Astrocyte (in vitro differentiated cells and primary cell): Measurements from ENCODE around the gene CLDN2. TPM values are rescaled to one million over a fixed set of nuclear protein-coding genes. Genes with fewer than 3 reads are reported as not detected.

Source experiments
- DNase-seq: peaks from one replicate; pipeline ENCODE4 v3.0.0-alpha.2; 2010; ENCODE audit warnings: low read depth
- FAIRE-seq: peaks from 2 replicates; lab custom pipeline; 2011; peaks lifted over from hg19 to GRCh38; lab: Jason Lieb, UNC
- H2AFZ ChIP-seq: 2 replicates; pipeline ENCODE4 v1.6.0; 2012; ENCODE audit warnings: low read depth, low read length, inconsistent platforms
- H3K27ac ChIP-seq: 2 replicates; pipeline ENCODE4 v1.5.1; 2011; ENCODE audit warnings: low read depth, low read length, inconsistent platforms
- H3K27me3 ChIP-seq: 2 replicates; pipeline ENCODE4 v1.6.0; 2011; ENCODE audit warnings: low read length, inconsistent platforms; ENCODE audit not compliant: insufficient read depth
- H3K36me3 ChIP-seq: 2 replicates; pipeline ENCODE4 v1.5.1; 2011; ENCODE audit warnings: low read length, inconsistent platforms; ENCODE audit not compliant: insufficient read depth
- H3K4me1 ChIP-seq: 2 replicates; pipeline ENCODE4 v1.5.1; 2011; ENCODE audit warnings: low read length, inconsistent platforms; ENCODE audit not compliant: insufficient read depth
- H3K4me2 ChIP-seq: 2 replicates; pipeline ENCODE4 v1.6.0; 2012; ENCODE audit warnings: low read length, inconsistent platforms
- H3K4me3 ChIP-seq: 2 replicates; pipeline ENCODE4 v1.5.1; 2011; ENCODE audit warnings: low read depth, mild to moderate bottlenecking, low read length, inconsistent platforms; ENCODE audit not compliant: insufficient read depth
- H3K79me2 ChIP-seq: 2 replicates; pipeline ENCODE4 v1.6.0; 2012; ENCODE audit warnings: mild to moderate bottlenecking, low read length, inconsistent platforms; ENCODE audit not compliant: insufficient read depth
- H3K9ac ChIP-seq: 2 replicates; pipeline ENCODE4 v1.6.0; 2012; ENCODE audit warnings: mild to moderate bottlenecking, low read length, inconsistent platforms
- H3K9me3 ChIP-seq: 2 replicates; pipeline ENCODE4 v1.5.1; 2012; ENCODE audit warnings: low read depth, mild to moderate bottlenecking, low read length, inconsistent platforms; ENCODE audit not compliant: insufficient read depth
- H4K20me1 ChIP-seq: 2 replicates; pipeline ENCODE4 v1.6.0; 2012; ENCODE audit warnings: low read length, inconsistent platforms; ENCODE audit not compliant: insufficient read depth
- H3K27ac Mint-ChIP-seq: one replicate; pipeline ENCODE4 v1.8.0; 2021; ENCODE audit warnings: mild to moderate bottlenecking, mixed read lengths; ENCODE audit not compliant: unreplicated experiment
- H3K27me3 Mint-ChIP-seq: one replicate; pipeline ENCODE4 v1.8.0; 2021; ENCODE audit warnings: low read depth, mixed read lengths; ENCODE audit not compliant: unreplicated experiment
- H3K36me3 Mint-ChIP-seq: one replicate; pipeline ENCODE4 v1.8.0; 2021; ENCODE audit warnings: low read depth, mixed read lengths; ENCODE audit not compliant: unreplicated experiment
- H3K4me1 Mint-ChIP-seq: one replicate; pipeline ENCODE4 v1.8.0; 2021; ENCODE audit warnings: low read depth, mixed read lengths; ENCODE audit not compliant: unreplicated experiment
- H3K4me3 Mint-ChIP-seq: one replicate; pipeline ENCODE4 v1.8.0; 2021; ENCODE audit warnings: mild to moderate bottlenecking, moderate library complexity, mixed read lengths; ENCODE audit not compliant: unreplicated experiment
- H3K9me3 Mint-ChIP-seq: one replicate; pipeline ENCODE4 v1.8.0; 2021; ENCODE audit warnings: mild to moderate bottlenecking, mixed read lengths; ENCODE audit not compliant: unreplicated experiment
- EZH2 ChIP-seq: IDR thresholded peaks from 2 replicates; pipeline ENCODE4 v1.6.1; 2012; ENCODE audit warnings: mild to moderate bottlenecking, low read length, inconsistent platforms; ENCODE audit not compliant: insufficient read depth
- total RNA-seq: library from RNA; stranded (reverse); gene quantifications from 2 replicates; pipeline ENCODE4 v1.2.1, GENCODE V29; 2021
- TF ChIP-seq, protein P1 (sequence below): IDR thresholded peaks from 2 replicates; pipeline ENCODE4 v1.5.1; 2011; ENCODE audit warnings: low read depth, mild to moderate bottlenecking, inconsistent platforms, low read length, moderate library complexity; ENCODE audit not compliant: insufficient read depth

CLDN2 gene
- total RNA-seq, 1 donor from 2014 or later, result 0.77 TPM

DNA sequence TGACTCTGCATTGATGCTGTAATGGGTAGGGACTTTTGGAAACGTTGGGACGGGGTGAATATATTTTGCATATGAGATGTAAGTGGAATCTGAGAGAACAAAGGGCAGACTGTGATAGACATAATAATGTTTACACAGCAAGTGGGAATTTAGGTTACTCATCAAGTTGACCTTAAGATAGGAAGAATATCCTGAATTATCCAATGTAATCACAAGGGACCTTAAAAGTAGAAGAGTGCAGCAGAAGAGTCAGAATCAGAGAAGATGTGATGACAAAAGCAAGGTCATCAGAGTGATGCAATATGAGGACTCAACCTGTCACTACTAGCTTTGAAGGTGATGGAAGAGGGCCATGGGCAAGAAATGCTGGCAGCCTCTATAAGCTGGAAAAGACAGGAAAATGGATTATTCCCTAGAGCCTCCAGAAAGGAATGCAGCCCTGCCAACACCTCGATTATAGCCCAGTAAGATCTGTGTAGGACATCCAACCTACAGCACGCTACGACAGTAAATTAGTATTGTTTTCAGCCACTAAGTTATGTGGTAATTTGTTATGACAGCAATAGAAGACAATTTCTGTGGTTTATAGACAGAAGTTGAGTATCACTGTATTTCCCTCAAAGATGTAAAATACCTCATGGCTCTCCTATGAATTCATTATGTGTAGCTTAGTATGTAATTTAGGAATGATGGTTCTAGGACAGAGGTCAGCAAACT is 53.4 kb downstream of the CLDN2 start:
- Histone ChIP-seq H3K79me2 (no peaks in the 10 kb centered on the region), H2AFZ (no peak overlapping the region), H3K36me3 (no peaks in the 10 kb centered on the region), H3K4me3 (no peak overlapping the region), H3K4me1 (no peaks in the 10 kb centered on the region), H3K27ac (no peak overlapping the region), H4K20me1 (no peaks in the 10 kb centered on the region), H3K9ac (no peak overlapping the region), H3K9me3 (no peaks in the 10 kb centered on the region), H3K4me2 (no peak overlapping the region), H3K27me3 (no peaks in the 10 kb centered on the region)
- no peak overlapping the region for H3K27ac Mint-ChIP-seq
- FAIRE-seq (no peak), DNase-seq (no peak)
- TF ChIP-seq, protein P1, sequence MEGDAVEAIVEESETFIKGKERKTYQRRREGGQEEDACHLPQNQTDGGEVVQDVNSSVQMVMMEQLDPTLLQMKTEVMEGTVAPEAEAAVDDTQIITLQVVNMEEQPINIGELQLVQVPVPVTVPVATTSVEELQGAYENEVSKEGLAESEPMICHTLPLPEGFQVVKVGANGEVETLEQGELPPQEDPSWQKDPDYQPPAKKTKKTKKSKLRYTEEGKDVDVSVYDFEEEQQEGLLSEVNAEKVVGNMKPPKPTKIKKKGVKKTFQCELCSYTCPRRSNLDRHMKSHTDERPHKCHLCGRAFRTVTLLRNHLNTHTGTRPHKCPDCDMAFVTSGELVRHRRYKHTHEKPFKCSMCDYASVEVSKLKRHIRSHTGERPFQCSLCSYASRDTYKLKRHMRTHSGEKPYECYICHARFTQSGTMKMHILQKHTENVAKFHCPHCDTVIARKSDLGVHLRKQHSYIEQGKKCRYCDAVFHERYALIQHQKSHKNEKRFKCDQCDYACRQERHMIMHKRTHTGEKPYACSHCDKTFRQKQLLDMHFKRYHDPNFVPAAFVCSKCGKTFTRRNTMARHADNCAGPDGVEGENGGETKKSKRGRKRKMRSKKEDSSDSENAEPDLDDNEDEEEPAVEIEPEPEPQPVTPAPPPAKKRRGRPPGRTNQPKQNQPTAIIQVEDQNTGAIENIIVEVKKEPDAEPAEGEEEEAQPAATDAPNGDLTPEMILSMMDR, result no peak
- no peak for TF ChIP-seq EZH2
- no peaks in the 10 kb centered on the region for H3K4me1 Mint-ChIP-seq
- no peaks in the 10 kb centered on the region for H3K9me3 Mint-ChIP-seq
- peaks cover 10% of the 10 kb centered on the region for H3K36me3 Mint-ChIP-seq
- H3K4me3 Mint-ChIP-seq, result no peak overlapping the region
- no peaks in the 10 kb centered on the region for H3K27me3 Mint-ChIP-seq

DNA sequence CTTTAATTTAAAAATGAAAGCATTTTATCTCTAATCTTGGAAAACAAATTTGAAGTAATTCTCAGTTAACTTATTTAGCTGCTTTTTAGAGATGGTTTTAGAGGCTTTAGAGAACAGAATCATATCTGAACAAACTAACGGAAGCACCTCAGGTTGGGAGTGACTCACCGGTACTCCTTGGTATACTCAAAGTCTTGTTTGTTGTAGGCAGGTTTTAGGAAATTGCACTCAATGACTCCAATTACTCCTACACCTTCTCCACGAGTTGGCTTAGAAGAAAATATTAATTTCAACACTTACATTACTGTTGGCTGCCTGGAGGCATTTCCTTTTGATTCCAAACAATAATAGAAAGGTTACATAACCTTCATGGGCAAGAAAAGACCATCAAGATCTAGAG is 56.2 kb downstream of the CLDN2 start:
- no peak overlapping the region for H3K4me3 ChIP-seq
- peaks cover 3% of the 10 kb centered on the region for H3K36me3 ChIP-seq
- no peak overlapping the region for H3K9ac ChIP-seq
- H4K20me1 ChIP-seq, result no peaks in the 10 kb centered on the region
- H3K4me3 Mint-ChIP-seq, result no peak overlapping the region
- H3K27me3 ChIP-seq, result no peaks in the 10 kb centered on the region
- H2AFZ ChIP-seq, result no peak overlapping the region
- H3K4me1 ChIP-seq, result no peaks in the 10 kb centered on the region
- TF ChIP-seq EZH2, result no peak
- TF ChIP-seq, protein P1, result no peak
- FAIRE-seq, result peak; percentile 20
- no peaks in the 10 kb centered on the region for H3K27me3 Mint-ChIP-seq
- peaks cover 2% of the 10 kb centered on the region for H3K36me3 Mint-ChIP-seq
- no peak overlapping the region for H3K4me2 ChIP-seq
- no peaks in the 10 kb centered on the region for H3K4me1 Mint-ChIP-seq
- no peak overlapping the region for H3K27ac ChIP-seq
- H3K9me3 Mint-ChIP-seq, result no peaks in the 10 kb centered on the region
- no peak for DNase-seq
- H3K9me3 ChIP-seq, result no peaks in the 10 kb centered on the region
- no peak overlapping the region for H3K27ac Mint-ChIP-seq
- H3K79me2 ChIP-seq, result no peaks in the 10 kb centered on the region

Other genes with a start within 250 kb of the CLDN2 start
- 14.9 and 17.5 TPM in 2 replicates for gene RNF128, start 193.7 kb upstream of the CLDN2 start, total RNA-seq
- gene TBC1D8B, start 117.7 kb upstream of the CLDN2 start, total RNA-seq, result 12.1 and 13.7 TPM in 2 replicates
- not detected in 2 replicates for gene RIPPLY1, start 17.1 kb upstream of the CLDN2 start, total RNA-seq
- gene MORC4, start 79.8 kb downstream of the CLDN2 start, total RNA-seq, result 26.0 and 29.1 TPM in 2 replicates
- 17.4 and 20.4 TPM in 2 replicates for gene RBM41, start 198.4 kb downstream of the CLDN2 start, total RNA-seq